ENCODE measurements around the gene PSMB2. TPM values are rescaled to one million over a fixed set of nuclear protein-coding genes. Genes with fewer than 3 reads are reported as not detected.
A peak's percentile ranks its signal among the peaks of the same experiment; 100 is the strongest.
"Not testable (repeated sequence)": the region's sequence is repeated elsewhere in the genome, so short reads cannot be mapped to it uniquely, and the experiment has no call there.

PSMB2 gene
- total RNA-seq, 1 donor from 2014 or later = 39.3 TPM

DNA sequence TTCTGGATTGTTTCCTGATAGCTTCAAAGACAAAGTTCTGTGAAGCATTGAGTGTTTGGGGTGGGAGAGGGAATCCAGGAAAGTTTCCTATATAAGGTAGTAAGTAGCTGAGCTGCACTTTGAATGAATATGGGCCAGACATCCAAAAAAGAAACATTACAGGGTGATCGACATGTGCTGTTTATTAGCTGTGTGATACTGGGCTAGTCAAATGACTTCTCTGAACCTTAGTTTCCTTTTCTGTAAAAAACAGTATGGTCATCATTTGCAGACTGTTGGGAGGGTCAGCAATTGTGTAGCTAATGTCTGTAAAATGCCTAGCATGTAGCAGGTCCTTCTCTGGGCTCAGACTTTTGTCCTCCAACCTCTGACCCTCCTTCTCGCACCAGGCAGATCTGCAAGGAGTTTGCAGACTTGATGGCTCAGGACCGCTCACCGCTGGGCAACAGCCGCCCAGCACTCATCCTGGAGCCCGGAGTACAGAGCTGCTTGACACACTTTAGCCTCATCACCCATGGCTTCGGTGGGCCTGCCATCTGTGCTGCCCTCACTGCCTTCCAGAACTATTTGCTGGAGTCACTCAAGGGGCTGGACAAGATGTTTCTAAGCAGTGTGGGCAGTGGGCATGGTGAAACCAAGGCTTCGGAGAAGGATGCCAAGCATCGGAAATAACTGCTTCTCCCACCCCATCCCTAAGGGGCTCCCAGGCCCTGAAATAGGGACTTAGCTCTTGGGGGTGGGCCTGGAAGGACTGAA lies 47.1 kb downstream of the PSMB2 start:
- ATAC-seq (no peak), DNase-seq (ENCODE audit: low spot score) (no peak)

DNA sequence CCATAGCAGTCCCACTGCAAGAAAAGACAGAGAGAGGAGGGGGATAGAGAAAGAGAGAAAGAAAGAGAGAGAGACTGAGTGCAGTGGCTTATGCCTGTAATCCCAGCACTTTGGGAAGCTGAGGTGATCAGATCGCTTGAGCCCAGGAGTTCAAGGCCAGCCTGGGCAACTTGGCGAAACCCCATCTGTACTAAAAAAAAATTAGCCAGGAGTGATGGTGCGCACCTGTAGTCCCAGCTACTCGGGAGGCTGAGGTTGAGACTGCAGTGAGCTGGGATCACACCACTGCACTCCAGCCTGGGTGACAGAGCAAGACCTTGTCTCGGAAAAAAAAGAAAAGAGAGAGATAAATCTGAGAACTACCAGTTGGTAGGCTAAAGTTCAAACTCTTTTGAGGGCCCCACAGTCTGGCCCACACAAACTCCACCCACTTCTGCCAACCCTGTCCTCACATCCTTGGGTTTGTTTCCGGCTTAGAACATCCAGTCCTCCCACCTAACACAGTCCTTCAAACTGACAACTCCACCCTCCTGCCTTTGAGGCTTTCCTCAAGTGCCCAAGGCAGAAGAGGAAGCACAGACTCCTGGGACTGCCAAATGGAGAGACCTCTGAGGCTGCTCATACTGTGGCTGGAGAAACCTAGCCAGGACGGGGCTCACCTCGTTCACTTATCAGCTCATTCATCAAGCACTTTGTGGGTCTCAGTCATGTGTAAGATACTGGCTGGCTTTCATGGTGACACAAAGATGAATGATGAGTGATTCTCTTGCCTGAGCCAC lies 48.1 kb downstream of the PSMB2 start:
- DNase-seq (ENCODE audit: low spot score) (no peak), ATAC-seq (no peak)

DNA sequence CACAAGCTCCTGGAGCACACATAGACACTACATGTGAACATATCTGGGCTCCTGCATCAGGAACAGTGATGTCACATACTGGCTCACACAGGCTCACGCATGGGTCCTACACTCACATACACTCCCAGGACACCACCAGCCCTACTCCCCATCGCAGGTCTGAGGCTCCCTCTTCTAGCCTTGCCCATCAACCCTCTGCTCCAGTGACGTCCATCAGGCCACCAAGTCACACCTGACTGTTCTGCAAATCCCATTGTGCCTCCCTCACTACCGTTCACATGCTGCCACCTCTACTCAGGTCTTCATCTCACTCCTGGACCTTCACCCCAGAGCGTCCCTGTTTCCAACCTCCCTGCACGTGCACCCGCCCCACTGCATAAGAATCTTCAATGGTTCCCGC lies 50.1 kb downstream of the PSMB2 start:
- ATAC-seq (no peak), DNase-seq (ENCODE audit: low spot score) (no peak)

DNA sequence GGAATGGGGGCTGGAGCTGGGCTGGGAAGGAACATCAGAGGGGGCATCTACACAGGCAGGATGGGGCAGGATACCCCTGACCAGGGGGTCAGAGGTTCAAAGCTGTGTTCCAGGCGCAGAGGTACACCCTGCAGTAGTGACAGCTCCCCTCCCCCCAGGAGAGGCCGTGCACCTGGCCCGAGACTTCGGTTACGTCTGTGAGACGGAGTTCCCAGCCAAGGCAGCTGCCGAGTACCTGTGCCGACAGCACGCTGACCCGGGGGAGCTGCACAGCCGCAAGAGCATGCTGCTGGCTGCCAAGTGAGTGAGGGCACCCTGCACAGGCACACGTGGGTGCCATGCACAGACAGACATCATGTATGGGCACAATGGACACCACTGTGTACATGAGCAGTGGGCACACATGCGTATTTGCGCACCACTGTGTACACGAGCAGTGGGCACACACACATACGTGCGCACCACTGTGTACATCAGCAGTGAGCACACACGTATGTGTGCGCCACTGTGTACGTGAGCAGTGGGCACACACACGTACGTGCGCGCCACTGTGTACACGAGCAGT lies 50.8 kb downstream of the PSMB2 start:
- ATAC-seq (no peak), DNase-seq (ENCODE audit: low spot score) (peak; percentile 33)

DNA sequence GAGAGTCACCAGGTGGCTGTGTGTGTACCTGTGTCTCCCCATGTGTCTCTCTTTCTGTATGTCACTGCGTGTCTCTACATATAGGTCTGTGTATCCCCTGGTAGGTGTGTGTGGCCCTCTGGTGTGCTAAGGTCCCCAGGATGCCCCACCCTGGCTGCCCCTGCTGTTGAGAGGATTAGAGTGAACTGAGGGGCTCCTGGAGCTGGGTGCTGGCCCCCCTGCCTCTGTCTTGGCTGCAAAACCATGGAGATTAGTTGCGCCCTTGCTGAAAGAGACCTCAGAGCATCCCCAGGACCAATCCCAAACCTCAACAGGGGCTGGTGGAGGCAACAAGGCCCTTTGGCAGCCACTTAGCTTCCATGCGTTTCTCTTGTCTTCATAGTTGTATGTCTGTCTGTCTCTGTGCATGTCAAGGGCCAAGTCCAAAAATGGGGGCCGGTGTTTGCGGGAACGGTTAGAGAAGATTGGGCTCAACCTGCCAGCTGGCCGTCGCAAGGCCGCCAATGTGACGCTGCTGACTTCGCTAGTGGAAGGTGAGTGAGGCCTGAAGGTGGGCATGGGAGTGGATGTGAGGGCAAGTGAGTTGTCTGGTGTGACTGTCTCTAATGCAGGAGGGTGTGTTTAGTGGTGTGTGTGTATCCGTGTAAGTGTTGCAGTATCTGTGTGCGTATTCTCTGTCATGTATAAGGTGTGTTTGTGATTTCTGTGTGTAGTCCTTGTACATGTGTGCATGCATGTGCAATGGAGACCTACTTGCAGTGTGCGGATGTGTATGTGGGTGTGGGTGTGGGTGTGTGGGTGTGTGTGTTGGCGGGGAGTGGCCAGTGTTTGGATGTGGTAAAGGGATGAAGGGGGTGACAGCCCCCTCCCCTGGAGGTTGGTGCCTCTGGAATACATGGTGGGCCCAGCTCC lies 51.6 kb downstream of the PSMB2 start:
- DNase-seq (ENCODE audit: low spot score) (peak; percentile 23), ATAC-seq (no peak)

DNA sequence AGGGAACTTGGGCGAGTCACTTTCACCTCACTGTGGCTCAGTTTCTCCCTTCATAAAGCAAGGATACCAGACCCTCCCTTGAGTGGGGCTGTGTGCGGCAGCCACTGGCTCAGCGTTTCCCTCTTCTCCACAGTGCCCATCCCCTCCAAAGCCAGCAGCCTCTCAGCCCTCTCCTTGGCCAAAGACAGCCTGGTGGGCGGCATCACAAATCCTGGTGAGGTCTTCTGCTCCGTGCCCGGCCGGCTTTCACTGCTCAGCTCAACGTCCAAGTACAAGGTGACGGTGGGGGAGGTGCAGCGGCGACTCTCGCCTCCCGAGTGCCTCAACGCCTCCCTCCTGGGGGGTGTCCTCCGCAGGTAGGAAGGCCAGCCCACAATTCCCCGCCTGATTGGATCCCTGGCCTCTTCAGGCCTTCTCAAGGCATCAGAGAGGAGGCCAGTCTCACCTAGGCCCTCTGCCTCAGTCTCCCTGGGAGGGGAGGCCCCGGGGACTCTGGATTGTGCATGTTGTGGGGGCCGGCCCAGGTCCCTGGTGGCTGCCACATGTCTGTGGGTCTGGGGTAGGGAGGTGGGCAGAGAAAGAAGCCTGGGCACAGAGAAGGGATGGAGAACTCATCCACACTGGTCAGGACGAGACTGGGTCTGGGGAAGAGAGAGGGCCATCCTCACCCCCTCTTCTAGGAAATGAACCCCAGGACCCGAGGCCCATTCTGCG lies 53.0 kb downstream of the PSMB2 start:
- ATAC-seq = no peak
- no peak for DNase-seq (ENCODE audit: low spot score)

GRCh38 chr1:35587736-35588135 lies 53.6 kb downstream of the PSMB2 start:
- ATAC-seq (no peak), DNase-seq (ENCODE audit: low spot score) (no peak)

DNA sequence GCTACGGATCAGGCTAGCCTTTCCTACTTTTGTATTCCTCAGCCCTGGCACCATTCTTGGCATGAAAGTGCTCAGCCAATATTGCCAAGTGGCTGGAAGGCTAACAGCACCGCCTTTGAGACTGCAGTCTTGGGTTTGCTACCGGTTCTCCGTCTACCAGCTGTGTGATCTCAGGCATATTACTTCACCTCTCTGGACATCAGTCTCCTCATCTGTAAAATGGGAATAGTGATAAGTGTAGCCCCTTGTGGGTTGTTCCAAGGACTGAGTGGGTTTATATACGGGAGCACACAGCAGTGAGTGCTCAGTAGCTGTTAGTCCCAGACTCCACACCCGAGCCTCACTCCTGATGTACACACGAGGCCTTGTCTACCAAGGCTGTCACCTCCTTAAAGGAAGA lies 54.5 kb downstream of the PSMB2 start:
- no peak for DNase-seq (ENCODE audit: low spot score)

GRCh38 chr1:35585805-35586204 lies 55.5 kb downstream of the PSMB2 start:
- DNase-seq (ENCODE audit: low spot score); ATAC-seq: not testable (repeated sequence)

More for the DNA sequence above, 54.5 kb downstream of the PSMB2 start:
- ATAC-seq = no peak

DNA sequence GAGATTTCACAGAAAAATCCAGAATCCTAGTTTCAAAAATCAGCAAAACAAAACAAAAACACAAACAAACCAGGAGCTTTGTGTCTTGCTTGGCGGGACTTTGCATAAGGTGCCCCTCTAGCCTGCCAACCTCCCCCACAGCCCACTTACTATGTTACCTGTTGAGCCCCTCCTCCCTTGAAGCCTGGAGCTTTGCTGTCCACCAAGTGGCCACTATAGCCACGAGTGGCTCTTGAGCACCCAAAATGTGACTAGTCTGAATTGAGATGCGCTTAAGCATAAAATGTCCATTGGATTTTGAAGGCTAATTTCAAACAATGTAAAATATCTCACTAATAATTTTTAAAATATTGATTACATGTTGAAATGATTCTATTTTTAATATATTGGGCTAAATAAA lies 56.0 kb downstream of the PSMB2 start:
- ATAC-seq = no peak
- DNase-seq (ENCODE audit: low spot score) = no peak

GRCh38 chr1:35581621-35582020 lies 59.7 kb downstream of the PSMB2 start:
- not testable (repeated sequence) for ATAC-seq; DNase-seq (ENCODE audit: low spot score)

DNA sequence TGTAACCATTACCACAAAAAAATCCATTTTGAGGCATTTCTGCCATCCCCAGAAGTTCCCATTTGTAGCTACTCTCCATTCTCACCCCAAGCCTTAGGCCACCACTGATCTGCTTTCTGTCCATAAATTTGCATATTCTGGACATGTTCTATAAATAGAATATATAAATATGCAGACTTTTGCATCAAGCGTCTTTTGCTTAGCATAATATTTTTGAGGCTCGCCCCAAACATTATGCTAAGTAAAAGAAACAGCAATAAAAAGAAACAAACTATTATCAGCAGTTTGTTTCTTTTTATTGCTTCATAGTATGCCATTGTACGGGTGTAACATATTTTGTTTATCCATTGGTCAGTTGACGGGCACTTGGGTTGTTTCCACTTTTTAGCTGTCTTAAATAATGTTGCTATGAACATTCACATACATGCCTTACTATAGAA lies 60.4 kb downstream of the PSMB2 start:
- DNase-seq (ENCODE audit: low spot score) (no peak), ATAC-seq (no peak)

DNA sequence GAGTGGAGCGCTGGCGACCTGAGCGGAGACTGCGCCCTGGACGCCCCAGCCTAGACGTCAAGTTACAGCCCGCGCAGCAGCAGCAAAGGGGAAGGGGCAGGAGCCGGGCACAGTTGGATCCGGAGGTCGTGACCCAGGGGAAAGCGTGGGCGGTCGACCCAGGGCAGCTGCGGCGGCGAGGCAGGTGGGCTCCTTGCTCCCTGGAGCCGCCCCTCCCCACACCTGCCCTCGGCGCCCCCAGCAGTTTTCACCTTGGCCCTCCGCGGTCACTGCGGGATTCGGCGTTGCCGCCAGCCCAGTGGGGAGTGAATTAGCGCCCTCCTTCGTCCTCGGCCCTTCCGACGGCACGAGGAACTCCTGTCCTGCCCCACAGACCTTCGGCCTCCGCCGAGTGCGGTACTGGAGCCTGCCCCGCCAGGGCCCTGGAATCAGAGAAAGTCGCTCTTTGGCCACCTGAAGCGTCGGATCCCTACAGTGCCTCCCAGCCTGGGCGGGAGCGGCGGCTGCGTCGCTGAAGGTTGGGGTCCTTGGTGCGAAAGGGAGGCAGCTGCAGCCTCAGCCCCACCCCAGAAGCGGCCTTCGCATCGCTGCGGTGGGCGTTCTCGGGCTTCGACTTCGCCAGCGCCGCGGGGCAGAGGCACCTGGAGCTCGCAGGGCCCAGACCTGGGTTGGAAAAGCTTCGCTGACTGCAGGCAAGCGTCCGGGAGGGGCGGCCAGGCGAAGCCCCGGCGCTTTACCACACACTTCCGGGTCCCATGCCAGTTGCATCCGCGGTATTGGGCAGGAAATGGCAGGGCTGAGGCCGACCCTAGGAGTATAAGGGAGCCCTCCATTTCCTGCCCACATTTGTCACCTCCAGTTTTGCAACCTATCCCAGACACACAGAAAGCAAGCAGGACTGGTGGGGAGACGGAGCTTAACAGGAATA lies 64.0 kb downstream of the PSMB2 start:
- ATAC-seq (peak; percentile 71), DNase-seq (ENCODE audit: low spot score) (no peak)

GRCh38 chr1:35576766-35577070 lies 64.6 kb downstream of the PSMB2 start:
- not testable (repeated sequence) for DNase-seq (ENCODE audit: low spot score); ATAC-seq

DNA sequence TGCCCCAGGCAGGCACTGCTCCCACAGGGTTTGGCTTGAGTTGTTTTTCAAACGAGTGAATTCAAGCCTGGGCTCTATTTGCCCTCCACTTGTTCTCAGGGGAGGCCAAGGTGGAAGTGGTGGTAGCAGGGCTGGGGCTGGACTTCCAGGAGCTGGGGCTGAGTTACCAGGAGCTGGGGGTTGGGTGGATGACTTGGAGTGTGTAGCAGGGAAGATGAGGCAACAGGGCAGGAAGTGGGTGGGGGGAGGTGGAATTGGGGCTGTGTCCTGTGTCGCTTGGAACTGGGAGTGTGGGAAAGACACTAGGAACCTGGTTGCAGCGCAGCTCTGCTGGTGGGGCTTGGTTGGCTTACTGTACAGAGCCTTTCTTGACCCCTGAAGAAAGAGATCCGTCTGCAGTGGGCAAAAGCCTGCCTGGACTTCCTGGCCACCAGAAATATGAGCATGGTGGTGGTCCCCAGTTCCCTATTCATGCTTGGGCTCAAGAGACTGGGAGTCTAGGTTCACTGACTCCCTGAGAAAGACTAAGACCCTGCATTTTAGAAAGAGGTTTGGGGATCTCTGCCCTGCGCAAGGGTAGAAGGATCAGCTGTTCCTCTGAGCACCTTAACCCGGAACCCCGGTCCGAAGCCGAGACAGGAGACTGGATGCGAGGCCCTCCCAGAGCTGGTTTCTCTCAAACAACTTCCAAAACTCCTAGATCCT lies 65.1 kb downstream of the PSMB2 start:
- ATAC-seq = no peak

DNA sequence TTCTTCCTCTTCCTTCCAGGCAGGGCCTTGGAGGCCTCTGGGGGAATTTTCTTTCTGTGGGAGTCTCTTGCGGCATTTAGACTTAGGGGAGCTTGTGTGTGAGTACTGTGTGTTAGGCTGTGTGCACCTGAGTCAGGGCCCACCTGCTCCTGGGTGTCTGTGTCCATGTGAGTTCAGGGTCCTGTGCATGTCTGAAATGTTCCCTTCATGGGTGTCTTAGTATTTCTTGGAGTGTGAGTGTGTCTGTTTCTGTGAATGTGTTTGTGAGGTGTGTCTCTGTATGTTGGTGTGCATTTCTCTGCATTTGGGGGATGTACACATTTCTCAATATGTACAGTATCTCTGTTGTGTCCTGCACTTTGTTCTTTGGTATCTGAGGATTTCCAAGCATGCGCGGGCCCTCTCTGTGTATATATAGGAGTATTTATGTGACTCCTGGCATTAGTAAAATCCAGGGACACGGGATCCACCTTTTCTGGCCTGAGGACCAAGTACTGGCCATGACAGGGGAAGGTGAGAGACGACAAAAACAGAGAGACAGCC lies 65.8 kb downstream of the PSMB2 start:
- no peak for DNase-seq (ENCODE audit: low spot score)
- ATAC-seq = no peak

More for the DNA sequence above, 65.1 kb downstream of the PSMB2 start:
- no peak for DNase-seq (ENCODE audit: low spot score)

- ATAC-seq = no peak
- no peak for DNase-seq (ENCODE audit: low spot score)
Measured at GRCh38 chr1:35574655-35575415, 66.5 kb downstream of the PSMB2 start.

Measured in left lobe of liver (tissue), 2 donors.